ENCODE measurements around the gene RASGEF1C. TPM values are rescaled to one million over a fixed set of nuclear protein-coding genes. Genes with fewer than 3 reads are reported as not detected.

Gene RASGEF1C
- total RNA-seq, 1 donor from 2014 or later = not detected

- no peak for DNase-seq (ENCODE audit: extremely low read depth, low read depth, low spot score)
Measured at GRCh38 chr5:180138214-180138975, 70.6 kb downstream of the RASGEF1C start.

- DNase-seq (ENCODE audit: extremely low read depth, low read depth, low spot score) = no peak
Measured at GRCh38 chr5:180137401-180138213, 71.4 kb downstream of the RASGEF1C start.

GRCh38 chr5:180136630-180137381 is 72.2 kb downstream of the RASGEF1C start:
- DNase-seq (ENCODE audit: extremely low read depth, low read depth, low spot score) = no peak

GRCh38 chr5:180135967-180136629 is 72.9 kb downstream of the RASGEF1C start:
- DNase-seq (ENCODE audit: extremely low read depth, low read depth, low spot score) = no peak

GRCh38 chr5:180135128-180135955 is 73.7 kb downstream of the RASGEF1C start:
- no peak for DNase-seq (ENCODE audit: extremely low read depth, low read depth, low spot score)

GRCh38 chr5:180133971-180134508 is 75.0 kb downstream of the RASGEF1C start:
- DNase-seq (ENCODE audit: extremely low read depth, low read depth, low spot score) = no peak

GRCh38 chr5:180133551-180133950 is 75.5 kb downstream of the RASGEF1C start:
- no peak for DNase-seq (ENCODE audit: extremely low read depth, low read depth, low spot score)

GRCh38 chr5:180133060-180133459 is 76.0 kb downstream of the RASGEF1C start:
- no peak for DNase-seq (ENCODE audit: extremely low read depth, low read depth, low spot score)

- DNase-seq (ENCODE audit: extremely low read depth, low read depth, low spot score) = no peak
Measured at GRCh38 chr5:180130876-180131740, 77.9 kb downstream of the RASGEF1C start.

GRCh38 chr5:180130291-180130869 is 78.6 kb downstream of the RASGEF1C start:
- DNase-seq (ENCODE audit: extremely low read depth, low read depth, low spot score) = no peak

- DNase-seq (ENCODE audit: extremely low read depth, low read depth, low spot score) = no peak
Measured at GRCh38 chr5:180129291-180130190, 79.5 kb downstream of the RASGEF1C start.

- no peak for DNase-seq (ENCODE audit: extremely low read depth, low read depth, low spot score)
Measured at GRCh38 chr5:180128671-180129261, 80.2 kb downstream of the RASGEF1C start.

- no peak for DNase-seq (ENCODE audit: extremely low read depth, low read depth, low spot score)
Measured at GRCh38 chr5:180127682-180128670, 81.0 kb downstream of the RASGEF1C start.

- no peak for DNase-seq (ENCODE audit: extremely low read depth, low read depth, low spot score)
Measured at GRCh38 chr5:180126716-180127681, 82.0 kb downstream of the RASGEF1C start.
